GM19351 (cell line): ENCODE measurements around the gene ABCA7.

ENCODE experiments used
- ATAC-seq: cut with Tn5 transposase; IDR thresholded peaks from one replicate; pipeline ENCODE4 v1.9.1; 2021; ENCODE audit warnings: mild to moderate bottlenecking, moderate library complexity; ENCODE audit not compliant: unreplicated experiment

ABCA7 gene

GRCh38 chr19:1040476-1041271 lies 767 bp downstream of the ABCA7 start:
- peak; percentile 56 for ATAC-seq

GRCh38 chr19:1041272-1041834 lies 1.4 kb downstream of the ABCA7 start:
- ATAC-seq, result no peak

GRCh38 chr19:1041835-1042685 lies 2.2 kb downstream of the ABCA7 start:
- no peak for ATAC-seq

DNA sequence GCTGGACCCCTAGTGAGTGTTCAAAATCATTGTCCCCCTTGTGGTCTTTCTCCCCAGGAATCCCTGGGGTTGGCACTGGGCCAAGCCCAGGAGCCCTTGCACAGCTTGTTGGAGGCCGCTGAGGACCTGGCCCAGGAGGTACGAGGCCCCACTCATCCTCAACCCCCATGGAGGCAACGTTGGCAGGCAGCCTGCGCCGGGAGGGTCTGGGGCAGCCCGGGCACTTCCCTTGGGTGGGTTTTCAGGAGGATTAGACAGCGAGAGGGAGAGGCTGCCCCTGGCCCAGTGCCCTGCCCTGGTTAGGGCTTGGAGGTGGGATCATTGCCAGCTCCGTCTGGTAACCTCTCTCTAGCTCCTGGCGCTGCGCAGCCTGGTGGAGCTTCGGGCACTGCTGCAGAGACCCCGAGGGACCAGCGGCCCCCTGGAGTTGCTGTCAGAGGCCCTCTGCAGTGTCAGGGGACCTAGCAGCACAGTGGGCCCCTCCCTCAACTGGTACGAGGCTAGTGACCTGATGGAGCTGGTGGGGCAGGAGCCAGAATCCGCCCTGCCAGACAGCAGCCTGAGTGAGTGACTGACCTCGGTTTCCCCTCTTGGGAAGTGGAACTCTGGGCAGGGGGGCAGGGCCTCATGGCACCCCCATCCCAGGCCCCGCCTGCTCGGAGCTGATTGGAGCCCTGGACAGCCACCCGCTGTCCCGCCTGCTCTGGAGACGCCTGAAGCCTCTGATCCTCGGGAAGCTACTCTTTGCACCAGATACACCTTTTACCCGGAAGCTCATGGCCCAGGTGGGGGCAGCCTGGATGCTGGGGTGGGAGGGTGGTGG lies 3.0 kb downstream of the ABCA7 start:
- no peak for ATAC-seq

GRCh38 chr19:1045247-1045603 lies 5.3 kb downstream of the ABCA7 start:
- ATAC-seq, result no peak

DNA sequence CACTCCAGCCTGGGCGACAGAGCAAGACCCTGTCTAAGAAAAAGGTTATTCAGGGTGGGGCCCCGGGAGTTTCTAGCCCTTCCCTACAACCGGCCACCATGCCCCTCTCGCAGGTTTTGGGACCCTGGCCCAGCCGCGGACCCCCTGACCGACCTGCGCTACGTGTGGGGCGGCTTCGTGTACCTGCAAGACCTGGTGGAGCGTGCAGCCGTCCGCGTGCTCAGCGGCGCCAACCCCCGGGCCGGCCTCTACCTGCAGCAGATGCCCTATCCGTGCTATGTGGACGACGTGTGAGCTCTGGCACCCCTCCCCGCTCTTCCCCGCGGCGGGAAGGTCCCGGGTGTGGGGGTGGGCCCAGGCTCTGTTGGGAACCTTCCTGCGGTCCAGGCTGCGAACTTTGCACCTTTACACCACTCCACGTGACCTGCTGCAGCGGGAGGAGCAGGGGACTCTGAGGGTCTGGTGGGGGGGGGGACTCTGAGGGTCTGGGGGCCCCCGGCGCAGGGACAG lies 6.3 kb downstream of the ABCA7 start:
- ATAC-seq, result no peak

DNA sequence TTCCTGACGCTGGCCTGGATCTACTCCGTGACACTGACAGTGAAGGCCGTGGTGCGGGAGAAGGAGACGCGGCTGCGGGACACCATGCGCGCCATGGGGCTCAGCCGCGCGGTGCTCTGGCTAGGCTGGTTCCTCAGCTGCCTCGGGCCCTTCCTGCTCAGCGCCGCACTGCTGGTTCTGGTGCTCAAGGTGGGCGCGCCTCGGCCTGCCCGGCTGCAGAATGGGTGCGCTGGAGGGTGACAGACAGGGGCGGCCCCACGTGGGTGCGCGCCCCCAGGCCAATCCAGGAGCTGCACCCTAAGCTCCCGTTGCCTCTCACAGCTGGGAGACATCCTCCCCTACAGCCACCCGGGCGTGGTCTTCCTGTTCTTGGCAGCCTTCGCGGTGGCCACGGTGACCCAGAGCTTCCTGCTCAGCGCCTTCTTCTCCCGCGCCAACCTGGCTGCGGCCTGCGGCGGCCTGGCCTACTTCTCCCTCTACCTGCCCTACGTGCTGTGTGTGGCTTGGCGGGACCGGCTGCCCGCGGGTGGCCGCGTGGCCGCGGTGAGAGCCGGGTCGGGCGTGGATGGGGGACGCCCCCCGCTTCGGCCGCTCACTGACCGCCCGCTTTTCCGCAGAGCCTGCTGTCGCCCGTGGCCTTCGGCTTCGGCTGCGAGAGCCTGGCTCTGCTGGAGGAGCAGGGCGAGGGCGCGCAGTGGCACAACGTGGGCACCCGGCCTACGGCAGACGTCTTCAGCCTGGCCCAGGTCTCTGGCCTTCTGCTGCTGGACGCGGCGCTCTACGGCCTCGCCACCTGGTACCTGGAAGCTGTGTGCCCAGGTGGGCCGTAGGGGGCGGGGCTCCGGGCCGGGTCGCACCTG lies 7.2 kb downstream of the ABCA7 start:
- no peak for ATAC-seq

DNA sequence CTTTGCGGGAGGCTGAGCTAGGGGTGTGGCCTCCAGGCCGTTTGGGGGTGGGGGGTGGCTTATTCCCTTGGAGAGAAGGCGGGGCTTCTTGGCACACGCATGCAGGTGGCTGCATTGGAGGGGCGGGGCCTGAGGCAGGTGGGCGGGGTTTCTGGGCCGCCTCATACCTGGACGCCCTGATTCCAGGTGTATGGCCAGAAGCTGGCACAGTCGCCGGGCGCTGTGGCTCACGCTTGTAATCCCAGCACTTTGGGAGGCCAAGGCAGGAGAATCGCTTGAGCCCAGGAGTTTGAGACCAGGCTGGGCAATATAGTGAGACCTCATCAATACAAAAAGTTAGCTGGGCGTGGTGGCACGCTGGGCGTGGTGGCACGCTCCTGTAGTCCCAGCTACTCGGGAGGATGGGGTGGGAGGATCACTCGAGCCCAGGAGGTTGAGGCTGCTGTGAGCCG lies 7.8 kb downstream of the ABCA7 start:
- ATAC-seq, result no peak

GRCh38 chr19:1049106-1049505 lies 9.2 kb downstream of the ABCA7 start:
- no peak for ATAC-seq

DNA sequence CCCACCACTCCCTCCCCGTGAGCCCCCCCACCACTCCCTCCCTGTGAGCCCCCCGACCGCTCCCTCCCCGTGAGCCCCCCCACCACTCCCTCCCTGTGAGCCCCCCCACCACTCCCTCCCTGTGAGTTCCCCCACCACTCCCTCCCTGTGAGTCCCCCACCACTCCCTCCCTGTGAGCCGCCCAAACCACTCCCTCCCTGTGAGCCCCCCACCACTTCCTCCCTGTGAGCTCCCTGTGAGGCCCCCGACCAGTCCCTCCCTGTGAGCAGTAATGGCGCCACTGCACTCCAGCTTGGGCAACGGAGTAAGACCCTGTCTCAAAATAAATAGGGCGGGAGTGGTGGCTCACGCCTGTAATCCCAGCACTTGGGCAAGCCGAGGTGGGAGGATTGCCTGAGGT lies 9.9 kb downstream of the ABCA7 start:
- ATAC-seq, result no peak

- no peak for ATAC-seq
These were observed 11.3 kb downstream of the ABCA7 start for GRCh38 chr19:1050989-1051788.

- no peak for ATAC-seq
These were observed 11.9 kb downstream of the ABCA7 start for GRCh38 chr19:1051791-1052190.

DNA sequence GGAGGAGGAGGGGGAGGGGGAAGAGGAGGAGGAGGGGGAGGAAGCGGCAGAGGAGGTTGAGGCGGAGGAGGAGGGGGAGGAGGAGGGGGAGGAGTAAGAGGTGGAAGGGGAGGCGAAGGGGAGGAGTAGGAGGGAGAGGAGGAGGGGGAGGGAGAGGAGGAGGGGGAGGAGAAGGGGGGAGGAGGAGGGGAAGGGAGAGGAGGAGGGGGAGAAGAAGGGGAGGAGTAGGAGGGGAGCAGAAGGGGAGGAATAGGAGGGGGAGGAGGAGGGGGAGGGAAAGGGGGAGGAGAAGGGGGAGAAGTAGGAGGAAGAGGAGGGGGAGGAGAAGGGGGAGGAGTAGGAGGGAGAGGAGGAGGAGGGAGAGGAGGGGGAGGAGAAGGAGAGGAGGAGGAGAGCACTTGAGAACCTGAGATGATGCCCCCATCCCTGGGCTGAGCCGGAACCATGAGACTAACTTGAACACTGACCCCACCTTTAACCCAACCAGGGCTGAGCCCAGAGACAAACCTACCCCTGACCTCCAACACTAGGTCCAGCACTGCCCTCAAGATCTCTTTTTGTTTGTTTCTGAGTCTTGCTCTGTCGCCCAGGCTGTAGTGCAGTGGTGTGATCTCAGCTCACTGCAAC lies 12.6 kb downstream of the ABCA7 start:
- ATAC-seq, result no peak

GRCh38 chr19:1053176-1054101 lies 13.5 kb downstream of the ABCA7 start:
- ATAC-seq, result no peak

DNA sequence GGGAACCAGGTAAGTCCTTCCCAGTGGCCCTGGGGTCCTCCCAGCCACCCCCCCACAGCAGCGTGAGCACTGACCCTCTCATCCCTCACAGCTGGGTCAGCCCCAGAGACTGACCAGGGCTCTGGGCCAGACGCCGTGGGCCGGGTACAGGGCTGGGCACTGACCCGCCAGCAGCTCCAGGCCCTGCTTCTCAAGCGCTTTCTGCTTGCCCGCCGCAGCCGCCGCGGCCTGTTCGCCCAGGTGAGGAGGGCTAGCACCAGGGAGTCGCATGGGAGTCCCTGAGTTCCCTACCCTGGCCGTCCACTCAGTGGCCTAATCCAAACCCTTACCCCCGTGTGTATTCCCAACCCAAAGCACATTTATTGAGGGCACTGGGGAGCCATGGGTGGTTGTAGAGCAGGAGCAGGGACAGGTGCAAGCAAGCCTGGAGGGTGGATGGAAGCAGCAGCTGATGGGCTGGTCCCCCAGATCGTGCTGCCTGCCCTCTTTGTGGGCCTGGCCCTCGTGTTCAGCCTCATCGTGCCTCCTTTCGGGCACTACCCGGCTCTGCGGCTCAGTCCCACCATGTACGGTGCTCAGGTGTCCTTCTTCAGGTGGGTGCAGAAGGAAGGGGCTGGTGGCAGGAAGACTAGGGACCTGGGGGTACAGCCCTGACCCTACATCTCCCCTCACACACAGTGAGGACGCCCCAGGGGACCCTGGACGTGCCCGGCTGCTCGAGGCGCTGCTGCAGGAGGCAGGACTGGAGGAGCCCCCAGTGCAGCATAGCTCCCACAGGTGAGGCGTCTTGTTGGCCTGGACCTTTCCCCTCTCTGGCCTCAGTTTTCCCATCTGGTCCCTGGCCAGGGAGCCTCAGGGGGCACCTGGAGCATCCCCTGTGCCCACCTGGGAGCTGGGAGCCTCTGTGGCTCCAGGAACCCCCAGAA lies 14.5 kb downstream of the ABCA7 start:
- ATAC-seq, result no peak

- no peak for ATAC-seq
These were observed 15.1 kb downstream of the ABCA7 start for GRCh38 chr19:1055028-1055425.
